NT2/D1 (cell line): ENCODE results near the gene FARP1.

Experiments used
- DNase-seq: peaks from one replicate; pipeline ENCODE4 v3.0.0-alpha.2; 2011; ENCODE audit warnings: low read depth, low spot score
- H3K27me3 ChIP-seq: 2 replicates; pipeline ENCODE4 v1.6.0; 2011; ENCODE audit warnings: mild to moderate bottlenecking; ENCODE audit not compliant: insufficient read length, insufficient read depth
- H3K36me3 ChIP-seq: 2 replicates; pipeline ENCODE4 v1.6.1; 2011; ENCODE audit warnings: mild to moderate bottlenecking, low read length, mixed read lengths; ENCODE audit not compliant: insufficient read depth, insufficient read length
- H3K4me1 ChIP-seq: 2 replicates; pipeline ENCODE4 v1.5.1; 2011; ENCODE audit not compliant: insufficient read depth, insufficient read length
- H3K4me3 ChIP-seq: 2 replicates; pipeline ENCODE4 v1.5.1; 2011; ENCODE audit warnings: low read depth; ENCODE audit not compliant: insufficient read length
- H3K9ac ChIP-seq: 2 replicates; pipeline ENCODE4 v1.6.0; 2011; ENCODE audit warnings: low read depth; ENCODE audit not compliant: insufficient read length
- H3K9me3 ChIP-seq: 2 replicates; pipeline ENCODE4 v1.5.1; 2011; ENCODE audit warnings: mild to moderate bottlenecking, low read length; ENCODE audit not compliant: insufficient read depth
- SUZ12 ChIP-seq: IDR thresholded peaks from 2 replicates; pipeline ENCODE4 v1.6.1; 2011; ENCODE audit not compliant: insufficient read length, insufficient read depth; ENCODE audit errors: extremely low read depth
- YY1 ChIP-seq: IDR thresholded peaks from 2 replicates; pipeline ENCODE4 v1.6.1; 2011; ENCODE audit not compliant: insufficient read length, insufficient read depth
- ZNF274 ChIP-seq: IDR thresholded peaks from 2 replicates; pipeline ENCODE4 v1.6.1; 2011; ENCODE audit warnings: mild to moderate bottlenecking, low read depth, low read length

FARP1 gene

DNA sequence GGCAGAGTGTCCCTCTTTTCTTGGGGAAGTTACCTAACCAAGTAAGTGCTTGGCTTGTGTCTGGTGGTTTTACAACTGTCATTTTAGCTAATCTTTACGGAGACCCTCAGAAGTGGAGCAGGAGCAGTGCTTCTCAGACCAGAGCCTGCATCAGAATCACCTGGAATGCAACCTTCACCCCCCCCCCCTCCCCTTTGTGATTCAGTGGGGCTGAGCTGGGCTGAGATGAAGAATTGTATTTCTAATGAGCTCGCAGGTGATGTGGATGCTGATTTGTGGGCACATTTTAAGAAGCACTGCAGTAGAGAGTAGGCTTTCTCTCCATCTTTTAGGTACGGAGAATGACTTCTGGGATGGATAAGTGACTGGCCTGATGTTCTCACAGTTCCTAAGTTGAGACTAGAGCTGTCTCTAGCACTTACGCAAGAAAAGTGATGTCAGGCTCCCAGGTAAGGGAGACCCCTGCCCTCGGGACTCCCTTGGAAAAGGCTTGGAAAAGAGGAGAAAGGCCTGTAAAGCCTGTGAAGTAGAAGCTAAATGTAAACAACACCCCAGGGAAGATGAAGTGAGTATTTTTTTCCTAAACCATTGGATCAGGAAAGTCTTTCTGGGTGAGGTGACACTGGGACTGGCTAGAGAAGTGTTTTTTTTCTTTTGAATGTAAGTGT is 57.5 kb downstream of the FARP1 start:
- no peaks in the 10 kb centered on the region for H3K36me3 ChIP-seq
- H3K9ac ChIP-seq = no peak overlapping the region
- DNase-seq = peak; percentile 42
- TF ChIP-seq SUZ12 (no peak), YY1 (no peak), ZNF274 (no peak)
- peaks cover 3% of the 10 kb centered on the region; the same call in 1 of the 2 replicates for H3K9me3 ChIP-seq
- no peak overlapping the region for H3K4me3 ChIP-seq
- H3K27me3 ChIP-seq = no peaks in the 10 kb centered on the region
- peaks cover 3% of the 10 kb centered on the region for H3K4me1 ChIP-seq

DNA sequence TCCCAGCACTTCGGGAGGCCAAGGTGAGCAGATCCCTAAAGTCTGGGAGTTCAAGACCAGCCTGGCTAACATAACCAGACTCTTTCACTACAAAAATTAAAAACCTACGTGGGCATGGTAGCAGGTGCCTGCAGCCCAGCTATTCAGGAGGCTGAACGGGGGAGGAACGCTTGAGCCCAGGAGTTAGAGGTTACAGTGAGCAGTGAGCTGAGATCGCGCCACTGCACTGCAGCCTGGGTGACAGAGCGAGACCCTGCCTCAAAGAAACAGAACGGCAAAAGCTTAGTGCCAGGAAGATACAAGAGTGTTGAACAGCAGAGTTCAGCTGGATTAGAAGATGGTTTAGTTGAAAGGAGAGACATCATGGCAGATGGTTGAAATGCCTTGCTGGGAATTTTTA is 58.3 kb downstream of the FARP1 start:
- no peaks in the 10 kb centered on the region for H3K36me3 ChIP-seq
- DNase-seq = no peak
- peaks cover 3% of the 10 kb centered on the region; the same call in 1 of the 2 replicates for H3K9me3 ChIP-seq
- H3K9ac ChIP-seq = no peak overlapping the region
- H3K4me3 ChIP-seq = no peak overlapping the region
- H3K27me3 ChIP-seq = no peaks in the 10 kb centered on the region
- H3K4me1 ChIP-seq = peaks cover 3% of the 10 kb centered on the region
- TF ChIP-seq YY1 (no peak), SUZ12 (no peak), ZNF274 (no peak)

DNA sequence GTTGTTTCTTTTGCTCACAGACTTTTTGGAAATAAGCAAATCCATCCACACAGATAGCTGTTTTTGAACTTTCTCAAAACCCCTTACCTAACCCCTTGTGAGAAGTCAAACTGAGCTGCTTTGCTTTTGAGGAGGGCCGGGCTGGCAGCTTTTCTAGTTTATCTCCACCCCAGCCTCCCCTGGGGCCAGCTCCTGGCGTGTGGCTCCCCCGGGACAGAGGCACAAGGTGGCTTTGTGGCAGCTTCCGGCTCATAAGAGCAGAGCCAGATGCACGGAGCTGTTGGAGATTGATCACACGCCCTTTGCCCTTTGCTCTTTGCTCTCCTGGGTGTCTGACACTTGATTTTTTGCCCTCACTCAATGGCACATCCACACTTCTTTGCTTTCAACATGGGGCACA is 59.1 kb downstream of the FARP1 start:
- Histone ChIP-seq H3K4me1 (peaks cover 3% of the 10 kb centered on the region), H3K4me3 (no peak overlapping the region), H3K9me3 (peaks cover 3% of the 10 kb centered on the region; the same call in 1 of the 2 replicates), H3K36me3 (no peaks in the 10 kb centered on the region), H3K27me3 (no peaks in the 10 kb centered on the region), H3K9ac (no peak overlapping the region)
- DNase-seq = no peak
- TF ChIP-seq SUZ12 = no peak
- TF ChIP-seq ZNF274 = no peak
- no peak for TF ChIP-seq YY1

DNA sequence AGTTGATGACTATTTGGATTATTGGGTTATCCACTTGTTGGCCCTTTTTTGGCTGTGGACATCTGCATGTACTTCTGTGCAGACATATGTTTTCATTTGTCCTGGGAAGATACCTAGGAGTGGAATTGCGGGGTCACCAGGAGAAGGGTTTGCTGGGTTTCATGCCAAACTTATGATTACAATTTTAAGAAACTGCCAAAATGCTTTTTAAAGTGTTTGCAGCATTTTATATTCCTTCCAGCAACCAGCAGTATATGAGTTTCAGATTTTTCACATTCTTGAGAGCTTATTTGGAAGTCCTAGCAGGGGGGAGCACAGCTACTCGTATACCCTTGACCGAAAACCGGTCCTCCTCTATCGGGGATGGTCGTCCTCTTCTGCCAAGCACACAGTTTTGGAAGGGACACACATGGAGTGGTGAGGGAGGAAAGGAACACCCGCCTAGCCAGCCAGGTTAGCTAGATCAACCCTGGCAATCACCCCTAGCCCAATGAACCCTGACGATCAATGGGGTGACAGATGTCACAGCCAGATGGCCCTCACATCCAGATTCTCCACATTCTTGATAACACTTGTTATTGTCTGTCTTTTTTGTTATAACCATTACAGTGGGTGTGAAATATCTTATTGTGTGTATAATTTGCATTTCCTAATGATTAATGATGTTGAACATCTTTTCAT is 60.9 kb downstream of the FARP1 start:
- H3K9me3 ChIP-seq = 0 out of 2 replicates have a peak, but pooled peaks cover 3% of the 10 kb centered on the region
- no peak for DNase-seq
- no peaks in the 10 kb centered on the region for H3K27me3 ChIP-seq
- TF ChIP-seq YY1 (no peak), SUZ12 (no peak), ZNF274 (no peak)
- no peak overlapping the region for H3K9ac ChIP-seq
- H3K4me3 ChIP-seq = no peak overlapping the region
- H3K4me1 ChIP-seq = peaks cover 3% of the 10 kb centered on the region
- H3K36me3 ChIP-seq = no peaks in the 10 kb centered on the region

DNA sequence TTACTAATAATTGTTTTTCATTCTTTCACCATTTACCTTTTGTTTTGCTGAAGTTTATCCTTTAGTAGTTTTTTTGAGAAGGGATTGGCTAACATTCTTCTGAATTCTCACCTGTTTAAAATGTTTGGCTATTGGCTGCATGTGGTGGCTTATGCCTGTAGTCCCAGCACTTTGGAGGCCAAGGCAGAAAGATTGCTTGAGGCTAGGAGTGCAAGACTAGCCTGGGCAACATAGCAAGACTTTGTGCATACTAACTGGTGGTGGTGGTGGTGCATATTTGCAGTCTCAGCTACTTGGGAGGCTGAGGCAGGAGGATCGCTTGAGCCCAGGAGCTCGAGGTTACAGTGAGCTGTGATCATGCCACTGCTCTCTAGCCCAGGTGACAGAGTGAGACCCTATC is 61.7 kb downstream of the FARP1 start:
- H3K9me3 ChIP-seq = 0 out of 2 replicates have a peak, but pooled peaks cover 3% of the 10 kb centered on the region
- peaks cover 3% of the 10 kb centered on the region for H3K4me1 ChIP-seq
- TF ChIP-seq SUZ12 (no peak), ZNF274 (no peak), YY1 (no peak)
- DNase-seq = no peak
- no peak overlapping the region for H3K9ac ChIP-seq
- H3K36me3 ChIP-seq = no peaks in the 10 kb centered on the region
- H3K4me3 ChIP-seq = no peak overlapping the region
- no peaks in the 10 kb centered on the region for H3K27me3 ChIP-seq

DNA sequence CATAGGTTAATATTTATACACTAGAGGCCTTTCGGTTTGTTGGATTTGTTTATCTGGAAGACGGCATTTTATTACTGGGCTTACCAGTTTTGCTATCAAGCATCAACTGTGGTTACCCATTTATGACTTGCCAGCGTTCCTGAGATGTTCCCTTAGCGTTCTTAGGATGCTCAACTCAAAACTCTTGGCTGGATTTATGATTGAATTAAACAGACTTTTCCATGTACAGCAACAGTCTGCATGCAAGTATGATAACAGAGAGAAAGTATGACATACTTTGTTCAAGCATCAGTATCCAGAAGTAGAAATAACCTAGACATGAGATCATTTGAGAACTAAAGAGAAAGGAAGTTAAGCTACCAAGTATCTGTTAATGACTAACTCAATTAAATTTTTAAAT is 64.1 kb downstream of the FARP1 start:
- Histone ChIP-seq H3K4me3 (no peak overlapping the region), H3K4me1 (no peaks in the 10 kb centered on the region), H3K9ac (no peak overlapping the region), H3K27me3 (no peaks in the 10 kb centered on the region), H3K36me3 (no peaks in the 10 kb centered on the region), H3K9me3 (peaks cover 9% of the 10 kb centered on the region; the same call in 1 of the 2 replicates)
- no peak for TF ChIP-seq ZNF274
- TF ChIP-seq YY1 = no peak
- no peak for TF ChIP-seq SUZ12
- DNase-seq = no peak

DNA sequence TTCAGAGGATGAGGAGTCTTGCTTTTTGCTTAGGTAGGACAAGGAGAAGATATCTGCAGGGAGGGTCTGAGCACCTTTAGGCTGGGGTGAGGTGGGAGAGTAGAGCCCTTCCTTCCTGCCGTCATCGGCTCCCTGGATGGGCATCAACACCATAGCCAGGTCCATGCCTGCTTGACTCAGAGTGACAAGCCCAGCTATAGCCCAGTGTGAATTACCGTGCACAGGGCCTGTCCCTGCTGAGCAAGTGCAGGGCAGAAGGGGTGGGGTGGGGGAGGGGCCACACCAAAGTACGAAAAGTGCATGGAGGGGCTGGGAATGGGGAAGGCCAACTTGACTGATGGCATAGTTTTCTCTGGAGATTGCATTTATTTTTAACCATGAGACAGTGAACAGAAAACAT is 64.5 kb downstream of the FARP1 start:
- no peak for DNase-seq
- peaks cover 9% of the 10 kb centered on the region; the same call in 1 of the 2 replicates for H3K9me3 ChIP-seq
- H3K36me3 ChIP-seq = no peaks in the 10 kb centered on the region
- no peak for TF ChIP-seq YY1
- TF ChIP-seq ZNF274 = no peak
- no peak for TF ChIP-seq SUZ12
- H3K4me3 ChIP-seq = no peak overlapping the region
- H3K9ac ChIP-seq = no peak overlapping the region
- H3K27me3 ChIP-seq = no peaks in the 10 kb centered on the region
- H3K4me1 ChIP-seq = no peaks in the 10 kb centered on the region
